Stomach (tissue), 19 donors: ENCODE data around the gene XPO4. TPM values are rescaled to one million over a fixed set of nuclear protein-coding genes. Genes with fewer than 3 reads are reported as not detected.
A peak's percentile ranks its signal among the peaks of the same experiment; 100 is the strongest.
"Not testable (repeated sequence)": the region's sequence is repeated elsewhere in the genome, so short reads cannot be mapped to it uniquely, and the experiment has no call there.

Experiments
- DNase-seq, 2 donors: peaks; one replicate each; pipeline versions ENCODE4 v3.0.0 to v3.0.0-alpha.2; 2013 to 2019
- H3K27ac ChIP-seq, 5 donors: fragments of 200-600 bp in 4 of 5; sonication (generic) in 4 of 5; one replicate each; pipeline ENCODE4 v1.5.1; 2013 to 2019; ENCODE audit warnings: mild to moderate bottlenecking in 1 of 5, moderate library complexity in 1 of 5
- H3K27me3 ChIP-seq, 3 donors: fragments of 200-600 bp; sonication (generic); one replicate each; pipeline ENCODE4 v1.5.1; 2017 to 2019; ENCODE audit warnings: mixed run types in 1 of 3
- H3K36me3 ChIP-seq, 4 donors: fragments of 200-600 bp; sonication (generic); 1 replicate in 3 of 4; 2 replicates in 1 of 4; pipeline ENCODE4 v1.5.1; 2016 to 2019
- H3K4me1 ChIP-seq, 4 donors: fragments of 200-600 bp; sonication (generic); one replicate each; pipeline ENCODE4 v1.5.1; 2016 to 2019
- H3K4me3 ChIP-seq, 4 donors: fragments of 200-600 bp; sonication (generic) in 3 of 4; one replicate each; pipeline ENCODE4 v1.5.1; 2016 to 2019; ENCODE audit warnings: mild to moderate bottlenecking in 1 of 4
- H3K9me3 ChIP-seq, 4 donors: fragments of 200-600 bp; sonication (generic); one replicate each; pipeline ENCODE4 v1.5.1; 2016 to 2019
- CTCF ChIP-seq, 7 experiments: fragments of 450-650 bp in 4 of 7; fragments of 200-600 bp in 3 of 7; sonication (generic) in 3 of 7; IDR thresholded peaks; one replicate each; pipeline ENCODE4 v1.5.1; 2016 to 2019; ENCODE audit warnings: antibody characterized with exemption in 7 of 7, control low read depth in 2 of 7, mild to moderate bottlenecking in 1 of 7
- EP300 ChIP-seq: sonication (generic); formaldehyde crosslinking; IDR thresholded peaks from one replicate; pipeline ENCODE4 v1.6.1; 2017; ENCODE audit warnings: antibody characterized with exemption
- POLR2A ChIP-seq, 4 donors: fragments of 450-650 bp; IDR thresholded peaks; one replicate each; pipeline ENCODE4 v1.6.1; 2016; ENCODE audit warnings: antibody characterized with exemption in 4 of 4, control low read depth in 2 of 4, mild to moderate bottlenecking in 1 of 4, moderate library complexity in 1 of 4
- POLR2AphosphoS5 ChIP-seq, 3 donors: sonication (generic); formaldehyde crosslinking; IDR thresholded peaks; one replicate each; pipeline ENCODE4 v1.6.1; 2016; ENCODE audit warnings: antibody characterized with exemption in 3 of 3
- WGBS, 5 donors: extraction: QIAGEN DNeasy Blood & Tissue Kit in 3 of 5; methylation state at CpG; one replicate each; pipeline versions ENCODE4 v1.1.5 to v1.1.7; 2013 to 2018; 5-methylcytosine and 5-hydroxymethylcytosine counted together
- intact Hi-C: fragments of 100-400 bp; cut with DNase I; formaldehyde crosslinking; loops from one replicate; pipeline ENCODE4 v1.15.1; 2023; ENCODE audit warnings: low total_unique reads
- long read RNA-seq, 10 donors: transcript quantifications; one replicate each; lab custom pipeline, GENCODE V29; 2026
- polyA plus RNA-seq, 3 donors: library from polyadenylated mRNA; stranded (reverse); fragments of 200-250 nt; gene quantifications; one replicate each; pipeline ENCODE4 v1.2.3, GENCODE V29; 2013
- total RNA-seq, 5 donors: library from RNA; depleted of rRNA; stranded (reverse); fragments of >200 nt; gene quantifications; one replicate each; pipeline versions ENCODE4 v1.1.0 to v1.2.3, GENCODE V29; 2014 to 2016
- donor health status: healthy with polysubstance abuse.
- donor health status: Bipolar disorder and iron deficiency.
- donor health status: healthy.

XPO4 gene
- total RNA-seq (10 to 100 TPM; 14.2 to 41.7 (median 34.7) TPM), polyA plus RNA-seq (1 to 10 TPM; 2.3 to 2.8 (median 2.4) TPM)
- long read RNA-seq, donor 1 = 0 reads
- long read RNA-seq, donor 2 = 0 reads
- long read RNA-seq, donor 3 = 0 reads
- long read RNA-seq, donor 4 = 0 reads
- long read RNA-seq, donor 5 = 0 reads
- long read RNA-seq, donor 6, full-length matches to known transcripts = 1 of 1 reads
- long read RNA-seq, donor 6, partial matches to known transcripts = 0 of 1 reads
- long read RNA-seq, donor 6, other reads (novel, unspliced or antisense) = 0 of 1 reads
- long read RNA-seq, donor 7 = 0 reads
- long read RNA-seq, donor 8 = 0 reads
- long read RNA-seq, donor 9 = 0 reads
- long read RNA-seq, donor 10, full-length matches to known transcripts = 1 of 1 reads
- long read RNA-seq, donor 10, partial matches to known transcripts = 0 of 1 reads
- long read RNA-seq, donor 10, other reads (novel, unspliced or antisense) = 0 of 1 reads

- peak; percentile 80 to 95 for DNase-seq
- Histone ChIP-seq H3K4me1 (peaks cover 10 to 41% (median 29%) of the 10 kb centered on the region in 4 donors), H3K9me3 (no peaks in the 10 kb centered on the region), H3K4me3 (peak within 1 kb of the TSS; percentile 96 to 99 (median 98)), H3K27ac (peak within 1 kb of the TSS; percentile 96 to 97 (median 96)), H3K36me3 (peaks cover 0 to 9% (median 4%) of the 10 kb centered on the region in 4 donors), H3K27me3 (no peaks in the 10 kb centered on the region)
- intact Hi-C loops = no loop called here
- TF ChIP-seq EP300 = no peak
- TF ChIP-seq POLR2AphosphoS5 (IDR thresholded peaks at IDR 0.05) = peak; percentile 22 to 68 (median 39)
- 0 to 1% (median 1%) methylated on average over 15 to 81 of the region's 81 CpGs for WGBS, 5 donors
Observed at GRCh38 chr13:20902438-20903163, at the start of gene XPO4. XPO4 (minus strand) TSS chr13:20902746; CDS start chr13:20902738, 8 bp downstream.

GRCh38 chr13:20948001-20948400 lies 45.5 kb upstream of the XPO4 start:
- H3K27ac ChIP-seq, DNase-seq, H3K9me3 ChIP-seq, H3K36me3 ChIP-seq, H3K4me3 ChIP-seq: not testable (repeated sequence)
- intact Hi-C loops = loop anchor here (10.0 kb wide), 2 partner anchors 167 to 527 kb away; no protein-coding TSS in a partner anchor
- peaks cover 0 to 32% (median 10%) of the 10 kb centered on the region in 3 donors for H3K27me3 ChIP-seq
- H3K4me1 ChIP-seq = peaks cover 7 to 17% (median 12%) of the 10 kb centered on the region in 4 donors
- WGBS, 5 donors = 55 to 74% (median 64%) methylated on average over 3 of the region's 3 CpGs

- WGBS, 5 donors = 5 to 14% (median 7%) methylated on average over 18 to 29 of the region's 29 CpGs
- Histone ChIP-seq H3K4me1 (peaks cover 7 to 21% (median 13%) of the 10 kb centered on the region in 4 donors), H3K9me3 (no peaks in the 10 kb centered on the region), H3K27me3 (peaks cover 0 to 17% (median 10%) of the 10 kb centered on the region in 3 donors), H3K36me3 (no peaks in the 10 kb centered on the region), H3K4me3 (peak overlapping the region in 3 of 4 donors; percentile 19 to 26 (median 25)), H3K27ac (no peak overlapping the region)
- DNase-seq = peak in 1 of 2 donors; percentile 54
- intact Hi-C loops = loop anchor here (10.0 kb wide), 2 partner anchors 169 to 529 kb away; no protein-coding TSS in a partner anchor
- no peak for TF ChIP-seq POLR2AphosphoS5 (IDR thresholded peaks at IDR 0.05)
- no peak for TF ChIP-seq CTCF (IDR thresholded peaks at IDR 0.05)
- TF ChIP-seq POLR2A (IDR thresholded peaks at IDR 0.05) = no peak
Observed at GRCh38 chr13:20945952-20946383, 43.4 kb upstream of the XPO4 start.

- Histone ChIP-seq H3K27me3 (peaks cover 0 to 17% (median 10%) of the 10 kb centered on the region in 3 donors), H3K9me3 (no peaks in the 10 kb centered on the region), H3K4me1 (peaks cover 7 to 21% (median 13%) of the 10 kb centered on the region in 4 donors), H3K27ac (peak overlapping the region in 4 of 5 donors; percentile 46 to 65 (median 58)), H3K36me3 (no peaks in the 10 kb centered on the region), H3K4me3 (no peak overlapping the region)
- DNase-seq = no peak
- TF ChIP-seq CTCF (IDR thresholded peaks at IDR 0.05) (no peak), POLR2A (IDR thresholded peaks at IDR 0.05) (no peak), POLR2AphosphoS5 (IDR thresholded peaks at IDR 0.05) (no peak), EP300 (no peak)
- WGBS, 5 donors = 65 to 74% (median 69%) methylated on average over 22 of the region's 22 CpGs
- intact Hi-C loops = loop anchor here (10.0 kb wide), 2 partner anchors 172 to 532 kb away; no protein-coding TSS in a partner anchor
Observed at GRCh38 chr13:20942938-20943559, 40.5 kb upstream of the XPO4 start.

- 83 to 90% (median 86%) methylated on average over 10 of the region's 10 CpGs for WGBS, 5 donors
- H3K4me1 ChIP-seq = peaks cover 0 to 12% (median 6%) of the 10 kb centered on the region in 4 donors
- DNase-seq, H3K9me3 ChIP-seq, H3K27ac ChIP-seq, H3K36me3 ChIP-seq, H3K27me3 ChIP-seq, H3K4me3 ChIP-seq: not testable (repeated sequence)
- intact Hi-C loops = loop anchor here (10.0 kb wide), 2 partner anchors 174 to 534 kb away; no protein-coding TSS in a partner anchor
Observed at GRCh38 chr13:20940511-20940910, 38.0 kb upstream of the XPO4 start.
